Muscle layer of colon (tissue), 2 donors: ENCODE measurements around the gene ABHD17B.

Source experiments
- H3K27ac ChIP-seq: one replicate; pipeline ENCODE4 v1.7.0; 2013; ENCODE audit warnings: low read depth, mild to moderate bottlenecking, low read length, moderate library complexity
- H3K27me3 ChIP-seq, 2 donors: one replicate each; pipeline ENCODE4 v1.7.0; 2013; ENCODE audit warnings: low read length in 2 of 2, mild to moderate bottlenecking in 2 of 2; ENCODE audit not compliant: insufficient read depth in 2 of 2, control insufficient read depth in 1 of 2
- H3K36me3 ChIP-seq: one replicate; pipeline ENCODE4 v1.7.0; 2013; ENCODE audit warnings: mild to moderate bottlenecking, low read length; ENCODE audit not compliant: insufficient read depth
- H3K4me1 ChIP-seq: one replicate; pipeline ENCODE4 v1.7.0; 2013; ENCODE audit warnings: mild to moderate bottlenecking, low read length; ENCODE audit not compliant: insufficient read depth
- H3K4me3 ChIP-seq, 2 donors: one replicate each; pipeline ENCODE4 v1.7.0; 2013; ENCODE audit warnings: low read length in 2 of 2, low read depth in 1 of 2, mild to moderate bottlenecking in 1 of 2, moderate library complexity in 1 of 2
- H3K9ac ChIP-seq: one replicate; pipeline ENCODE4 v1.7.0; 2013; ENCODE audit warnings: low read length
- H3K9me3 ChIP-seq: one replicate; pipeline ENCODE4 v1.7.0; 2013; ENCODE audit warnings: mild to moderate bottlenecking, low read length
- donor health status: abdominal sarcoma.
- donor health status: Adenocarcinoma of cecum.

ABHD17B gene

DNA sequence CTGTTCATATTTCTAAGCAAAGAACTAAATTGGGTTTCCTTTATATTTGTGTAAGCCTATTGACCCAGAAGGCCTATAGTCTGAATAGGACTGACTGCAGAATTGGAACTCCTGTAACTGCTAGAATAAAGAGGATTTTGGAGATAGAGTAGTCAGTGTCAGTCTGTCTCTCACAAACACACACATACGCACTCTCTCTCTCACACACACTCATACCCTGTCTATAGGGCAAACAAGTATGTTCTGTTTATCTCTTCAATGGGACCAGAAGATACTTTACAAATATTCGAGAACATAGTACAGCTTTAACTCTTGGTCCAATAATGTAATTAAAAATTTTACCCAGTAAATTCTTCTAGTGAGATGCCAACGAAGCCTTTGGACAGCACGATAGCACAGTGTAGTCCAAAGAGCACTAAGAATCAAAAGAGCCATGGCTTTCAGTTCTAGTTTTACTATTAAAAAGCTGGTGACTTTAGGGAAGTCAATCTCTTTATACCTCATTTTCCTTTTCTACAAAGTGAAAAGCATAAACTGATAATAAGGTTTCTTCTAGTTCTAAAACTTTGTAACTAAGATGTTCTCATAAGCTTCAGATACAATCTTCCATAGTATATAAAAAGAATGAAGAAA, 19.3 kb downstream of the ABHD17B start:
- Histone ChIP-seq H3K27ac (no peak overlapping the region), H3K9ac (no peak overlapping the region), H3K4me1 (no peaks in the 10 kb centered on the region), H3K4me3 (no peak overlapping the region), H3K27me3 (no peaks in the 10 kb centered on the region), H3K9me3 (no peaks in the 10 kb centered on the region), H3K36me3 (no peaks in the 10 kb centered on the region)

DNA sequence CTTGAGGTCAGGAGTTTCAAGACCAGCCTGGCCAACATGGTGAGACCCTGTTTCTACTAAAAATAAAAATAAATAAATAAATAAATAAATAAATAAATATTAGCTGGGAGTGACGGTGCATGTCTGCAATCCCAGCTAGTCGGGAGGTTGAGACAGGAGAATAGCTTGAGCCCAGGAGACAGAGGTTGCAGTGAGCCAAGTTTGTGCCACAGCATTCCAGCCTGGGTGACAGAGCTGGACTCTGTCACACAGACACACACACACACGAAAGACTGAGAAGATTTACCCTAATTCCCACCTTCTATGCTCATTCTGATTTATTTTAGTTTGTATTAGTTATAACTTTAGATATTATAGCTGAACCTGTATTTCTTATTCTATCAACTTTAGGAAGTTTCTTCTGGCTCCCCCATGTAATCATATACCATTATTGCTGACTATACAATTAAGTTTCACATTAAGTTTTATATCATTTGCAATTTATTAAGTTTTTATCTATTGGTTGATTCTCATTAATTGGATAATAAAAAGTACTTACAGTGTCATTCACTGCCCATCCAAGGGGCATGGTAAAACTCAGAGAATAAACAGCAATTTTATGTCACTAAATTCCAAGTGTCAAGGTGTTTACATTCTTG, 20.8 kb downstream of the ABHD17B start:
- H3K4me3 ChIP-seq: no peak overlapping the region
- no peaks in the 10 kb centered on the region for H3K27me3 ChIP-seq
- no peaks in the 10 kb centered on the region for H3K9me3 ChIP-seq
- no peaks in the 10 kb centered on the region for H3K4me1 ChIP-seq
- no peak overlapping the region for H3K27ac ChIP-seq
- H3K9ac ChIP-seq: no peak overlapping the region
- no peaks in the 10 kb centered on the region for H3K36me3 ChIP-seq

DNA sequence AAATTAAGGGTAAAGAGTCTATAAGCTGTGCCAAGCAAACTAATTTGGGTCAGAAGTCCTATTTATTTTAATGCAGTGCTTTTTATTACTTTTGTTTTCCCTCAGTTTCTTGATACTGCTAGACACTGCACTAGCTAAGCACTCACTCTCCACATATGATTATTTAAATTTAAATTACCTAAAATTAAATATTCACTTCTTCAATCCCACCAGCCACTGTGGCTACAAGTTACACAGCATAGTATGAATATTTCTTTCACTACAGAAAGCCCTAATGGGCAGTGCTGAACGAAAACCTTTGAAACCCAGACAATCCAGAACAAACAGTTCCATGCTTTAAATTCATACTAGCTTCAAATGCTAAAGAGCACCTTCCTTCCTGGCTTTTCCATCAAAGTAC, 23.6 kb downstream of the ABHD17B start:
- Histone ChIP-seq H3K36me3 (no peaks in the 10 kb centered on the region), H3K4me3 (no peak overlapping the region), H3K27me3 (no peaks in the 10 kb centered on the region), H3K9me3 (no peaks in the 10 kb centered on the region), H3K4me1 (no peaks in the 10 kb centered on the region), H3K9ac (no peak overlapping the region), H3K27ac (no peak overlapping the region)

DNA sequence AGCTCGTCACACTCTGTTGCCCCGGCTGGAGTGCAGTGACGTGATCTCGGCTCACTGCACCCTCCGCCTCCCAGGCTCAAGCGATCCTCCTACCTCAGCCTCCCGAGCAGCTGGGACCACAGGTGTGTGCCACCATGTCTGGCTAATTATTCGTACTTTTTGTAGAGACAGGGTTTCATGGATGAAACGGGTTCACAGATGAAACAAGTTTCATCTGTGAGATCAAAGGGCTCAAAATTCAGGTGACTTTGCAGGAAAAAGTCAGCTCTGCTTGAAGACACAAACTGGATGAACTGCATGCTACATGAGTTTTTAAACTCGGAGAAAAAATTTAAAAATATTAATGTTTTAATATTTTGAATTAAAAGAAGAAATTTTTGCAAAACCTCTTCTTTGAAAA, 24.5 kb downstream of the ABHD17B start:
- Histone ChIP-seq H3K27me3 (no peaks in the 10 kb centered on the region), H3K4me1 (no peaks in the 10 kb centered on the region), H3K36me3 (no peaks in the 10 kb centered on the region), H3K9ac (no peak overlapping the region), H3K4me3 (no peak overlapping the region), H3K27ac (no peak overlapping the region), H3K9me3 (no peaks in the 10 kb centered on the region)

DNA sequence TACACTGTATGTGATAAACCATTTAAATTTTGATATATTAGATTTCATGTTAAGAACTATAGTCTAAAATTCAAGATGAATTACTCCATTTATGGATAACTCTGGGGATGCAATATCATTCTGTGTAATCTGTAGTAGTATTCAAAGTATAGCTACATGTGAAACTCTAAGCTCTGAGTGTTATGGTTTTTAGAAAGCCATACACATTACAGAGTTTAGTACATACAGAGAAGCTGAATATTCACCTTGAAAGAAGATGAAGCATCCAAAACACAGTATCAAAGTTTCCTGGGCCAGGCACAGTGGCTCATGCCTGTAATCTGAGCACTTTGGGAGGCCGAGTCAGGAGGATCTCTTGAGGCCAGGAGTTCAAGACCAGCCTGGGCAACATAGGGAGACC, 25.0 kb downstream of the ABHD17B start:
- Histone ChIP-seq H3K9ac (no peak overlapping the region), H3K36me3 (no peaks in the 10 kb centered on the region), H3K4me1 (no peaks in the 10 kb centered on the region), H3K27me3 (no peaks in the 10 kb centered on the region), H3K4me3 (no peak overlapping the region), H3K9me3 (no peaks in the 10 kb centered on the region), H3K27ac (no peak overlapping the region)

DNA sequence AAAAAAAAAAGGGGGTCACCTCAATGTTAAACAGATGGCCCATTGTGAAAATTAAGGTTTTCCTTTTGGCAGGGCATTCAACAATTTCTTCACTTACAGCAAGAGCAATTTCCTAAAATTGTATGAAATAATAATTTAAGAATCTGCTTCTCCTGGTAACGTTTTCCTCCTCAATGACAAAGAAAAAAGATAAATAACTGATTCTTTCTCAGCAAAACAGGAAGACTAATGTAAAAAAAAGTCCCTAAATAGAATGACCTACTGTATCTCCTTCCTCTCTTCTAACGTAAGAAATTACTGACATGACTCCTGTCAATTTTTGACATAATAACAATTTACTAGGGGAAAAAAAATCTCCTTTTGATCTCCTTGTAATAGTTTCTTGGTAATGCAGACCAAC, 25.5 kb downstream of the ABHD17B start:
- Histone ChIP-seq H3K4me1 (no peaks in the 10 kb centered on the region), H3K27me3 (no peaks in the 10 kb centered on the region), H3K9me3 (no peaks in the 10 kb centered on the region), H3K4me3 (no peak overlapping the region), H3K36me3 (no peaks in the 10 kb centered on the region), H3K27ac (no peak overlapping the region), H3K9ac (no peak overlapping the region)

DNA sequence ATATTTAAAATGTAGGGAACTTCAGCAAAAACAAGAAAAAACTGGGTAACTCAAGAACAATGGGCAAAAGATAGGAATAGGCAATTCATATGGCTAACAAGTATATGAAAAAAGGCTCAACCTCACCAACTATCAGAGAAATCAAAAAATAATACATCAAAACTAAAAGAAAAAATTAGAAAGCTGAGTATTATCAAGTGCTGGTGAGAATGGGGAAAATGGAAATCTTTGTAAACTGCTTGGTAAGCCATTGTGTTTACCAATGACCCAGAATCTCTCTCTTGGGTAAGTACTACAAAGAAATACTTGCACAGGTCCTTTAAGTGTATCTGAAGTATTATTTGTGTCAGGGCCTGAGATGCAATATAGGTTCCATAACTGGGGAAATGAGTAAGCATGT, 27.0 kb downstream of the ABHD17B start:
- Histone ChIP-seq H3K9me3 (no peaks in the 10 kb centered on the region), H3K4me3 (no peak overlapping the region), H3K27me3 (no peaks in the 10 kb centered on the region), H3K9ac (no peak overlapping the region), H3K36me3 (no peaks in the 10 kb centered on the region), H3K27ac (no peak overlapping the region), H3K4me1 (no peaks in the 10 kb centered on the region)

DNA sequence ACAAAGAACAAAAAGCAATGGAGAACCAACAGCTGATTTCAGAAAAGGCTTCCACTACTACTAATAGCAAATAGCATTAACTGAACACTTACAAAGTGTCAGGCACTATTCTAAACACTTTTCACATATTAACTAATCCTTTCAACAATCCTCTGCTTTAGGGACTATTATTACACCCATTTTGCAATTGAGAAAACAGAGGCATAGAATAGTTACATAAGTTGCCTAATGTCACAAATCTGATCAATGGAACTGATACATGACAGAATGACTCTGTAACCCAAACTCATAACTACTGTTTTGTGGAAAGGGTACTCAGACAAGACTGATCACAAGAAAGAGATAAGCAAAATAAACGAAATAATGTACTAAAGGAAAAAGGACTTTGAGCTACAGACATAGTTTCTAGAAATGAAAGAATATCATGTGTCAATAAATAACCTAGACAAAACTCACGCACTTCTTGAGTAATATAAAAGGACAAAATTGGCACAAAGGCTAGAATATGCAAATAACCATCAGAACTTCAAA, 31.3 kb downstream of the ABHD17B start:
- Histone ChIP-seq H3K4me1 (no peaks in the 10 kb centered on the region), H3K9ac (no peak overlapping the region), H3K4me3 (no peak overlapping the region), H3K36me3 (peaks cover under 1% of the 10 kb centered on the region), H3K27me3 (no peaks in the 10 kb centered on the region), H3K9me3 (peaks cover 5% of the 10 kb centered on the region), H3K27ac (no peak overlapping the region)

DNA sequence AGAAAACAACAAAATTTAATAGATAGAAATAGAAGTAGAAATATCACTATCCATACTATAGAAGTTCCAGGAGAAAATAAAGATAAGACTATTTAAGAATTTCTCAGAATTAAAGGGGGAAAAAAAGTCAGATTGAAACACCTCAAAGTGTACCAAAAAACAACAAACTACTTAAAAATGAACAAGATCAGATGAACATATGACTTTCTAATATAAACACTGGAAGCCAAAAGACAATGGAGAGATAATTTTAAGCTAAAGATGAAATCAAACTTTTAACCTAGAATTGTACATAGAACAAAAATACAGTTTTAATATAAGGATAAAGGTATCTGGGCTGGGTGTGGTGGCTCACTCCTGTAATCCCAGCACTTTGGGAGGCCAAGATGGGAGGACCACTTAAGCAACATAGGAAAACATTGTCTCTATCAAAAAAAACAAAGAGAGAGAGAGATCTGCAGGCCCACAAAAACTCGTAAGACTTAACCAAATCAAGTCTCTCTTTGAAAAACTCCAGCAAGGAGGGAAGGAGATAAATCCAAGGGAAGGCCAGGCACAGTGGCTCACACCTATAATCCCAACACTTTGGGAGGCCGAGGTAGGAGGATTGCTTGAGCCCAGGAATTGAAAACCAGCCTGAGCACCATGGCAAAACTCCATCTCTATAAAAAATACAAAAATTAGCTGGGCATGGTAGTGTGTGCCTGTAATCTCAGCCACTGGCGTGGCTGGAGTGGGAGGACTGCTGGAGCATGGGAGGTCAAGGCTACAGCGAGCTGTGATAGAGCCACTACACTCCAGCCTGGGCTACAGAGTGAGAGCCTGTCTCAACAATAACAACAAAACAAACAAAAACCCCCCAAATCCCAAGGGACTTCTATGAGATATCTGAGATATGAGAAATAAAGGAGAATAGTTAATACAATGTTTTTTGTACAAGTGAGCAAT, 32.4 kb downstream of the ABHD17B start:
- Histone ChIP-seq H3K4me3 (no peak overlapping the region), H3K4me1 (no peaks in the 10 kb centered on the region), H3K9ac (no peak overlapping the region), H3K9me3 (peaks cover 5% of the 10 kb centered on the region), H3K27ac (no peak overlapping the region), H3K27me3 (no peaks in the 10 kb centered on the region), H3K36me3 (peaks cover 4% of the 10 kb centered on the region)

DNA sequence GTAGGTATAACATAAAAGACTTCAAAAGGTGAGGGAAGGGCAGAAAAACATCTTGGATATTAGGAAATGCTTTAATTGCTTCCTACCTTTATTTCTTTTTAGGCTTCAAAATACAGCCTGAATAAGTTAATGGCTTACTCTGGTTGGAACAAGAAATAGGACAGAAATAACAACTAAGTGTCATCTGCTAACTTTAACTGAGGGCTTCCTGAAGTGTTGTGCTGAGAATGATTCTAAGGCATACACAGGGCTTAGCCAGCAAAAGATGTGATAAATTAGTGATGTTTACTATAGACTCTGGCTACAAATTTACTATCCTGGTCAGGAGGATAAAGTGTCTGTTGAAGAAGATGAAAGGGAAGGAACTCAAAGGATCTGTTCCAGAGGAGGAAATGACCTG, 34.2 kb downstream of the ABHD17B start:
- H3K9me3 ChIP-seq: peaks cover 5% of the 10 kb centered on the region
- no peaks in the 10 kb centered on the region for H3K4me1 ChIP-seq
- H3K36me3 ChIP-seq: peaks cover 4% of the 10 kb centered on the region
- H3K4me3 ChIP-seq: no peak overlapping the region
- H3K27me3 ChIP-seq: no peaks in the 10 kb centered on the region
- H3K9ac ChIP-seq: no peak overlapping the region
- no peak overlapping the region for H3K27ac ChIP-seq

DNA sequence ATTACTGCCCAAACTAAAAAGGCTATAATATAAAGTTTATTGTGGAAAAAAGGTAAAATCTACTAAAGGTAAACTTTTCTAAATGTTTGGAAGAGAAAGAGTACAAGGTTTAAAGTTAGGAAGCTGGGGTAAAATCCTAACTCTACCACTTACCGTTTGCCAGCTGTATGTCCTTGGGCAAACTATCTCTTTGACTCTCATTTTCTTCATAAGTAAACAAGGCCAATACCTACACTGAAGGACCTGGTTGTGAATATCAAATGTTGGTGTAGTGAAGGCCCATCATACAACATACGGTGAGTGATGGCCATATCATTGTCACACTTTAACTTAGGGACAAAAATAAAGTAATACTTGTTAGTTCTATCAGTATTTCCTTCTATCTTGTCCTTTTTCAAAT, 34.9 kb downstream of the ABHD17B start:
- no peak overlapping the region for H3K27ac ChIP-seq
- H3K9me3 ChIP-seq: peaks cover 5% of the 10 kb centered on the region
- H3K9ac ChIP-seq: no peak overlapping the region
- H3K4me1 ChIP-seq: no peaks in the 10 kb centered on the region
- H3K27me3 ChIP-seq: no peaks in the 10 kb centered on the region
- H3K4me3 ChIP-seq: no peak overlapping the region
- H3K36me3 ChIP-seq: peaks cover 4% of the 10 kb centered on the region
